OCI-LY7 (cell line): ENCODE measurements around the gene SERTAD2. TPM values are rescaled to one million over a fixed set of nuclear protein-coding genes. Genes with fewer than 3 reads are reported as not detected.

Source experiments
- BruUV-seq: library from RNA; stranded (reverse); fragments of 400-500 nt; replicated peaks from 2 replicates; lab custom pipeline; 2021; lab: Mats Ljungman, UMichigan
- CTCF ChIA-PET: fragments of 300-600 bp; sonication (Branson Sonifier 250); formaldehyde crosslinking; loops from one replicate; lab custom pipeline; 2022; ENCODE audit warnings: antibody characterized with exemption; ENCODE audit not compliant: unreplicated experiment; lab: Charles Lee
- POLR2A ChIA-PET: fragments of 300-600 bp; sonication (Branson Sonifier 250); formaldehyde crosslinking; loops from one replicate; lab custom pipeline; 2022; ENCODE audit warnings: antibody characterized with exemption; lab: Charles Lee
- DNase-seq: peaks from one replicate; pipeline ENCODE4 v3.0.0-alpha.2; 2015; ENCODE audit warnings: low spot score
- H2AFZ ChIP-seq: fragments of 200-600 bp; sonication (generic), shearing (Covaris generic); 2 replicates; pipeline ENCODE4 v1.6.1; 2014; ENCODE audit warnings: mild to moderate bottlenecking, antibody characterized with exemption, low read length, moderate library complexity
- H3K27ac ChIP-seq: fragments of 200-600 bp; sonication (generic); 2 replicates; pipeline ENCODE4 v1.5.1; 2014; ENCODE audit warnings: mixed run types, low read depth, mild to moderate bottlenecking, moderate library complexity, low read length, inconsistent platforms; ENCODE audit not compliant: poor library complexity, severe bottlenecking
- H3K36me3 ChIP-seq: fragments of 200-600 bp; sonication (generic); 2 replicates; pipeline ENCODE4 v1.6.1; 2014; ENCODE audit warnings: mild to moderate bottlenecking, antibody characterized with exemption, low read length, moderate library complexity, mixed read lengths; ENCODE audit not compliant: insufficient read depth
- H3K4me1 ChIP-seq: fragments of 200-600 bp; sonication (generic); 2 replicates; pipeline ENCODE4 v1.5.1; 2014; ENCODE audit warnings: mild to moderate bottlenecking, low read length; ENCODE audit not compliant: insufficient read depth, poor library complexity, severe bottlenecking
- H3K4me2 ChIP-seq: fragments of 200-600 bp; sonication (generic); 2 replicates; pipeline ENCODE4 v1.6.1; 2014; ENCODE audit warnings: mild to moderate bottlenecking, low read length
- H3K4me3 ChIP-seq: fragments of 200-600 bp; sonication (generic); 2 replicates; pipeline ENCODE4 v1.5.1; 2014; ENCODE audit warnings: mild to moderate bottlenecking, low read depth, low read length; ENCODE audit not compliant: poor library complexity, severe bottlenecking
- H3K79me2 ChIP-seq: fragments of 200-600 bp; sonication (generic); 2 replicates; pipeline ENCODE4 v1.6.1; 2016; ENCODE audit warnings: low read depth, mild to moderate bottlenecking, low read length, moderate library complexity, mixed read lengths; ENCODE audit not compliant: insufficient read depth
- H3K9me2 ChIP-seq: fragments of 200-600 bp; sonication (generic); 2 replicates; pipeline ENCODE4 v1.6.1; 2016; ENCODE audit warnings: mild to moderate bottlenecking, low read length, mixed read lengths; ENCODE audit not compliant: insufficient read depth
- H3K9me3 ChIP-seq: fragments of 200-600 bp; sonication (generic); 2 replicates; pipeline ENCODE4 v1.6.1; 2014; ENCODE audit warnings: mild to moderate bottlenecking, mixed run types, low read length, mixed read lengths
- H4K20me1 ChIP-seq: fragments of 200-600 bp; sonication (generic); 2 replicates; pipeline ENCODE4 v1.6.1; 2014; ENCODE audit warnings: mild to moderate bottlenecking, antibody characterized with exemption, low read length, moderate library complexity, mixed read lengths; ENCODE audit not compliant: insufficient read depth
- EZH2phosphoT487 ChIP-seq: fragments of 200-600 bp; sonication (generic); IDR thresholded peaks from 2 replicates; pipeline ENCODE4 v1.6.1; 2018; ENCODE audit warnings: low read depth, borderline replicate concordance, mild to moderate bottlenecking, mixed run types, antibody characterized with exemption, low read length, moderate library complexity, mixed read lengths
- intact Hi-C: fragments of 100-400 bp; cut with micrococcal nuclease; formaldehyde crosslinking; loops from one replicate; pipeline ENCODE4 v1.10.0; 2022; ENCODE audit not compliant: unreplicated experiment
- total RNA-seq, 2 experiments: library from RNA; depleted of rRNA in 1 of 2; stranded (reverse); fragments of >200 nt in 1 of 2; shearing (Covaris generic) in 1 of 2; gene quantifications; 2 replicates each; pipeline ENCODE4 v1.2.3, GENCODE V29; 2014 to 2022
- TF ChIP-seq, protein P1 (sequence below): fragments of 200-600 bp; sonication (generic); conservative IDR thresholded peaks from 2 replicates; pipeline ENCODE4 v1.5.1; 2014; ENCODE audit warnings: mild to moderate bottlenecking, antibody characterized with exemption, low read length, moderate library complexity, mixed read lengths

Gene SERTAD2
- total RNA-seq, 2 experiments from 2014 or later, result 11.5 to 54.5 TPM

DNA sequence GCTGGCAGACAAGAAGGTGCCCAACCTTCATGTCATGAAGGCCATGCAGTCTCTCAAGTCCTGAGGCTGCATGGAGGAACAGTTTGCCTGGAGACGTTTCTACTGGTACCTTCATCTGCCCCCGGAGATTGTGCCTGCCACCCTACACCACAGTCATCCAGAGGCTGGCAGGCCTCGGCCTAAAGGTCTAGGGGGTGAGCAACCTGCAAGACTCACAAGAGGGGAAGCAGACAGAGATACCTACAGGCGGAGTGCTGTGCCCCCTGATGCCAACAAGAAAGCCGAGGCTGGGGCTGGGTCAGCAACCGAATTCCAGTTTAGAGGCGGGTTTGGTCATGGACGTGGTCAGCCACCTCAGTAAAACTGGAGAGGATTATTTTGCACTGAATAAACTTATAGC, 12.0 kb upstream of the SERTAD2 start:
- Histone ChIP-seq H3K79me2 (peaks cover 61% of the 10 kb centered on the region; the same call in 1 of the 2 replicates), H4K20me1 (no peaks in the 10 kb centered on the region), H3K9me2 (no peaks in the 10 kb centered on the region), H3K27ac (peak overlapping the region; percentile 95), H3K9me3 (no peaks in the 10 kb centered on the region), H3K4me1 (peaks cover 89% of the 10 kb centered on the region), H3K4me2 (peak overlapping the region; percentile 33), H3K4me3 (no peak overlapping the region), H2AFZ (no peak overlapping the region), H3K36me3 (peaks cover 3% of the 10 kb centered on the region; the same call in 1 of the 2 replicates)
- ChIA-PET CTCF (no interaction called here), POLR2A (interaction anchor here (1.1 to 13.1 kb wide), 5 partner anchors 8 to 82 kb away, joined by 6 to 146 read pairs (median 98); partner anchors contain the start of gene SERTAD2)
- DNase-seq, result no peak
- TF ChIP-seq, protein P1, sequence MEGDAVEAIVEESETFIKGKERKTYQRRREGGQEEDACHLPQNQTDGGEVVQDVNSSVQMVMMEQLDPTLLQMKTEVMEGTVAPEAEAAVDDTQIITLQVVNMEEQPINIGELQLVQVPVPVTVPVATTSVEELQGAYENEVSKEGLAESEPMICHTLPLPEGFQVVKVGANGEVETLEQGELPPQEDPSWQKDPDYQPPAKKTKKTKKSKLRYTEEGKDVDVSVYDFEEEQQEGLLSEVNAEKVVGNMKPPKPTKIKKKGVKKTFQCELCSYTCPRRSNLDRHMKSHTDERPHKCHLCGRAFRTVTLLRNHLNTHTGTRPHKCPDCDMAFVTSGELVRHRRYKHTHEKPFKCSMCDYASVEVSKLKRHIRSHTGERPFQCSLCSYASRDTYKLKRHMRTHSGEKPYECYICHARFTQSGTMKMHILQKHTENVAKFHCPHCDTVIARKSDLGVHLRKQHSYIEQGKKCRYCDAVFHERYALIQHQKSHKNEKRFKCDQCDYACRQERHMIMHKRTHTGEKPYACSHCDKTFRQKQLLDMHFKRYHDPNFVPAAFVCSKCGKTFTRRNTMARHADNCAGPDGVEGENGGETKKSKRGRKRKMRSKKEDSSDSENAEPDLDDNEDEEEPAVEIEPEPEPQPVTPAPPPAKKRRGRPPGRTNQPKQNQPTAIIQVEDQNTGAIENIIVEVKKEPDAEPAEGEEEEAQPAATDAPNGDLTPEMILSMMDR, result no peak
- TF ChIP-seq EZH2phosphoT487, result no peak
- BruUV-seq, result no TSS peak
- intact Hi-C loops, result loop anchor here (2.0 kb wide), 1 partner anchor 61 kb away; no protein-coding TSS in a partner anchor

DNA sequence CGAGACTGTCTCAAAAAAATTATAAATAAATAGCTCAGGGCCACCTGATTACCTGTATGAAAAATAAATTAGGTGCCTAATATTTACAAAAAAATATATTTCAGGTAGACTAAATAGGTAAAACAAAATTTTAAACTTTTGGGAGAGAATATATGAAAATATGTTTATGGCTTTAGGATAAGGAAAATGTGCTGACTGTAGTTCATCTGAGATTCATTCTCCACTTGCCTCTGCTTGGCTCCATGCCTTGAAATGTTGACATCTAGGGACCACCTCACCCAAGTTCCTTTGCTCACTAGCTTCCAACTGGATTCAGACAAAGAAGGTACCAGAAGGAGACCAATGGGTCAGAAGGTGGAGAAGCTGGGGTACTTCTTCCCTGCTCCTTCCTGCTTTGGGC, 9.7 kb upstream of the SERTAD2 start:
- ChIA-PET POLR2A (interaction anchor here (0.7 to 13.1 kb wide), 12 partner anchors 10 to 85 kb away, joined by 3 to 146 read pairs (median 6); partner anchors contain the start of gene SERTAD2), CTCF (interaction anchor here (0.6 to 2.0 kb wide), 3 partner anchors 10 to 63 kb away, joined by 3 to 7 read pairs (median 3); partner anchors contain the start of gene SERTAD2)
- peaks cover 3% of the 10 kb centered on the region; the same call in 1 of the 2 replicates for H3K36me3 ChIP-seq
- H3K4me2 ChIP-seq, result peak overlapping the region; percentile 50
- TF ChIP-seq, protein P1, result no peak
- no peak for TF ChIP-seq EZH2phosphoT487
- DNase-seq, result no peak
- H3K9me2 ChIP-seq, result no peaks in the 10 kb centered on the region
- H4K20me1 ChIP-seq, result no peaks in the 10 kb centered on the region
- no TSS peak for BruUV-seq
- no peaks in the 10 kb centered on the region for H3K9me3 ChIP-seq
- H3K79me2 ChIP-seq, result peaks cover 73% of the 10 kb centered on the region; the same call in 1 of the 2 replicates
- no peak overlapping the region for H2AFZ ChIP-seq
- H3K27ac ChIP-seq, result peak overlapping the region; percentile 95
- intact Hi-C loops, result no loop called here
- peaks cover 100% of the 10 kb centered on the region for H3K4me1 ChIP-seq
- H3K4me3 ChIP-seq, result no peak overlapping the region

DNA sequence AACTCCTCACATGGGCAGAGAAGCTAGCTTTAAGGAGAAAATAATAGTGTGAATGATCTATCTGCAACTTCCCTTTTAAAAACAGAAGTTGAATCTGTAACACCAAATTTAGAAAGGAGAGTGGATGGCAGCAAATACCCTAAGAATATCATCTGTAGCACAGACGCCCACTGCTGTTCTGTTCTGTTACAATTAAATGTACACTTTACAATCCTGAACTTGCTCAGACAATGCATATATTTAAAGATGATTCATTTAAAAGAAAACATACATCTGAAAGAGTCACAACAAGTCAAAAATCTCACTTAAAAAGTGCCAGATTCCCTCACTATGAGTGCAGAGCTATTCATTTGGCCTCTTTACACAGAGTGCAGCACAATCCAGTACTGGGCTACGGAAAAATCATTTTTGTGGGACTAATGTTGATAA, 8.0 kb upstream of the SERTAD2 start:
- Histone ChIP-seq H3K4me1 (peaks cover 100% of the 10 kb centered on the region), H3K79me2 (peaks cover 73% of the 10 kb centered on the region; the same call in 1 of the 2 replicates), H3K4me2 (peak overlapping the region; percentile 83), H3K4me3 (peak overlapping the region; percentile 51), H3K9me3 (no peaks in the 10 kb centered on the region), H3K9me2 (no peaks in the 10 kb centered on the region), H3K27ac (peak overlapping the region; percentile 95), H3K36me3 (no peaks in the 10 kb centered on the region), H4K20me1 (no peaks in the 10 kb centered on the region), H2AFZ (peak overlapping the region; percentile 37; the same call in 1 of the 2 replicates)
- POLR2A ChIA-PET, result interaction anchor here (0.5 to 13.1 kb wide), 16 partner anchors 8 to 261 kb away, joined by 3 to 146 read pairs (median 6); partner anchors contain the start of gene SERTAD2
- DNase-seq, result peak; percentile 74
- BruUV-seq, result no TSS peak
- TF ChIP-seq, protein P1, result peak; percentile 75
- TF ChIP-seq EZH2phosphoT487, result no peak
- intact Hi-C loops, result no loop called here
- CTCF ChIA-PET, result interaction anchor here (0.8 kb wide), 1 partner anchor 10 kb away, joined by 3 read pairs; no protein-coding TSS in a partner anchor
